Spleen (tissue), 7 donors: ENCODE measurements around the gene PTGDR2.

ENCODE experiments used
- POLR2A ChIP-seq, 3 donors: fragments of 450-650 bp; IDR thresholded peaks; one replicate each; pipeline ENCODE4 v1.5.1; 2017; ENCODE audit warnings: antibody characterized with exemption in 3 of 3, mild to moderate bottlenecking in 1 of 3
- POLR2AphosphoS5 ChIP-seq, 3 donors: sonication (generic); formaldehyde crosslinking; IDR thresholded peaks; one replicate each; pipeline ENCODE4 v1.5.1; 2017; ENCODE audit warnings: antibody characterized with exemption in 3 of 3
- TF ChIP-seq, protein P1 (sequence below), 11 experiments: fragments of 200-600 bp in 7 of 11; fragments of 450-650 bp in 4 of 11; sonication (generic) in 4 of 11; IDR thresholded peaks in 8 of 11; conservative IDR thresholded peaks in 3 of 11; 1 replicate in 7 of 11; 2 replicates in 4 of 11; pipeline versions ENCODE4 v1.4.0 to v1.8.0; 2016 to 2021; ENCODE audit warnings: antibody characterized with exemption in 11 of 11, inconsistent platforms in 4 of 11, mild to moderate bottlenecking in 1 of 11
- donor health status: DM: no; HTN: no; CAD: no; lungs with moderate emphysema.
- donor health status: DM: no; HTN: no; CAD: no.
- donor health status: DM: no; HTN: no; CAD: no.

DNA sequence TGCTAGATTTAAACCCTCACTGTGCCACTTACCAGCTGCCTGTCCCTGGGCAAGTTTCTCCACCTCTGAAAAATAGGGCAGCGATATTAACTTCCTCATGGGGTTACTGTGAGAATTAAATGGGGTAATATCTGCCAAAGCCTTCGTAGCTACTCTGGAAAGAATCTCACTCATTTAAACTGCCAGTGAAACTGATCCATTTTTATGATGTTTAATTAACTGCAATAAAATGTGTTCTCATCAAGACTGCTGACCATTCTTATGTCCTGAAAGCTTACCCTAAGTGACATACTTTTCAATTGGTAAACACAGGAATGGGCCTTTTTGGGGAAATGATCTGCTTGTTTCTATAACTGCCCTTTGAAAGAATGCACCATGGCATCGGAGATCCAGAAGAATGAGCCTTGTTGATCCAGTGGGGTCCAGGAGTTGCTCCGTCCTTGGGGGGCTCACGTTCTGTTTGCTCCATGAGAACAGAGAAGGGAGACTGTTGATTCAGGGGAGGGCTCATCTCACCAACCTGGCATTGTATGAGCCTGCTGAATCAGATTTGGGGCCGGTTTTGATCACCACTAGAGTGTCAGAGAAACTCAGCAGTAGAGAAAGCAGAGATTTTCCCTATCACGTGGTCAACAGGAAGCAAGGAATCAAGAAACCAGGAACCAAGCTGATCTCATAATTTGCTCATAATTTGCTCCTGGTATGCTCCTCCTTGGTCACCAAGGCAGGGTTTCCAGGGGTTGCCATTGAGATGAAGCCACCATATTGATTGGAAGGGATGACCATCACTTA is 20.8 kb downstream of the PTGDR2 start:
- TF ChIP-seq, protein P1, sequence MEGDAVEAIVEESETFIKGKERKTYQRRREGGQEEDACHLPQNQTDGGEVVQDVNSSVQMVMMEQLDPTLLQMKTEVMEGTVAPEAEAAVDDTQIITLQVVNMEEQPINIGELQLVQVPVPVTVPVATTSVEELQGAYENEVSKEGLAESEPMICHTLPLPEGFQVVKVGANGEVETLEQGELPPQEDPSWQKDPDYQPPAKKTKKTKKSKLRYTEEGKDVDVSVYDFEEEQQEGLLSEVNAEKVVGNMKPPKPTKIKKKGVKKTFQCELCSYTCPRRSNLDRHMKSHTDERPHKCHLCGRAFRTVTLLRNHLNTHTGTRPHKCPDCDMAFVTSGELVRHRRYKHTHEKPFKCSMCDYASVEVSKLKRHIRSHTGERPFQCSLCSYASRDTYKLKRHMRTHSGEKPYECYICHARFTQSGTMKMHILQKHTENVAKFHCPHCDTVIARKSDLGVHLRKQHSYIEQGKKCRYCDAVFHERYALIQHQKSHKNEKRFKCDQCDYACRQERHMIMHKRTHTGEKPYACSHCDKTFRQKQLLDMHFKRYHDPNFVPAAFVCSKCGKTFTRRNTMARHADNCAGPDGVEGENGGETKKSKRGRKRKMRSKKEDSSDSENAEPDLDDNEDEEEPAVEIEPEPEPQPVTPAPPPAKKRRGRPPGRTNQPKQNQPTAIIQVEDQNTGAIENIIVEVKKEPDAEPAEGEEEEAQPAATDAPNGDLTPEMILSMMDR (IDR thresholded peaks at IDR 0.05 in 8 of 11, conservative IDR thresholded peaks at IDR 0.05 in 3 of 11), result no peak
- TF ChIP-seq POLR2A (IDR thresholded peaks at IDR 0.05) (no peak), POLR2AphosphoS5 (IDR thresholded peaks at IDR 0.05) (no peak)
